Hepatocyte (in vitro differentiated cells): ENCODE data around the gene PRKAR1B.

Experiments
- EZH2 ChIP-seq: fragments of 200-600 bp; sonication (generic); IDR thresholded peaks from 2 replicates; pipeline ENCODE4 v1.6.1; 2016; ENCODE audit warnings: antibody characterized with exemption, mild to moderate bottlenecking, borderline replicate concordance
- EZH2phosphoT487 ChIP-seq: fragments of 200-600 bp; sonication (generic); IDR thresholded peaks from one replicate; pipeline ENCODE4 v1.6.1; 2018; ENCODE audit warnings: antibody characterized with exemption, mild to moderate bottlenecking, low read depth, moderate library complexity; ENCODE audit not compliant: unreplicated experiment, severe bottlenecking
- TF ChIP-seq, protein P1 (sequence below): fragments of 200-600 bp; sonication (generic); IDR thresholded peaks from 2 replicates; pipeline ENCODE4 v1.5.1; 2016; ENCODE audit warnings: antibody characterized with exemption, mild to moderate bottlenecking; ENCODE audit not compliant: poor library complexity

DNA sequence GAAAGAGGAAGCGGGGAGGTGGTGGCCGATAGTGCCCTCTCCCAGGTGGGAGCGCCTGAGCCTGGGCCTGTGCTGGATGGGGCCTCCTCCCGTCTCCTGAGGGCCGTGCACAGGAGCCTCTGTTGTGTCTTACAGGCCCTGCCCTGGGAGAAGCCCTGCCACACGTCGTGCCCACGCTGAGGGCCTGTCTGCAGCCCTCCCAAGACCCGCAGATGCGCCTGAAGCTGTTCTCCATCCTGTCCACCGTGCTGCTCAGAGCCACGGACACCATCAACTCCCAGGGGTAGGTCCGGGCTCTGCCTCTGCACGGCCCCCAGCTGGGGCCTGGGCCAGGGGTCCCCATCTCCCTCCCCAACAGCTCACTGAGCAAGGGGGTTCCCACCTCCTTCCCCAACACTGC, 43.3 kb upstream of the PRKAR1B start:
- TF ChIP-seq, protein P1, sequence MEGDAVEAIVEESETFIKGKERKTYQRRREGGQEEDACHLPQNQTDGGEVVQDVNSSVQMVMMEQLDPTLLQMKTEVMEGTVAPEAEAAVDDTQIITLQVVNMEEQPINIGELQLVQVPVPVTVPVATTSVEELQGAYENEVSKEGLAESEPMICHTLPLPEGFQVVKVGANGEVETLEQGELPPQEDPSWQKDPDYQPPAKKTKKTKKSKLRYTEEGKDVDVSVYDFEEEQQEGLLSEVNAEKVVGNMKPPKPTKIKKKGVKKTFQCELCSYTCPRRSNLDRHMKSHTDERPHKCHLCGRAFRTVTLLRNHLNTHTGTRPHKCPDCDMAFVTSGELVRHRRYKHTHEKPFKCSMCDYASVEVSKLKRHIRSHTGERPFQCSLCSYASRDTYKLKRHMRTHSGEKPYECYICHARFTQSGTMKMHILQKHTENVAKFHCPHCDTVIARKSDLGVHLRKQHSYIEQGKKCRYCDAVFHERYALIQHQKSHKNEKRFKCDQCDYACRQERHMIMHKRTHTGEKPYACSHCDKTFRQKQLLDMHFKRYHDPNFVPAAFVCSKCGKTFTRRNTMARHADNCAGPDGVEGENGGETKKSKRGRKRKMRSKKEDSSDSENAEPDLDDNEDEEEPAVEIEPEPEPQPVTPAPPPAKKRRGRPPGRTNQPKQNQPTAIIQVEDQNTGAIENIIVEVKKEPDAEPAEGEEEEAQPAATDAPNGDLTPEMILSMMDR, result no peak
- no peak for TF ChIP-seq EZH2
- TF ChIP-seq EZH2phosphoT487, result no peak
